Cardiac muscle cell (in vitro differentiated cells and primary cell): ENCODE measurements around the gene ZC3H12A. TPM values are rescaled to one million over a fixed set of nuclear protein-coding genes. Genes with fewer than 3 reads are reported as not detected.
A peak's percentile ranks its signal among the peaks of the same experiment; 100 is the strongest.

Experiments
- DNase-seq, 2 donors: peaks; one replicate each; pipeline versions ENCODE4 v3.0.0 to v3.0.0-alpha.2; 2010 to 2017; ENCODE audit warnings: low read depth in 1 of 2, low spot score in 1 of 2
- H3K27ac ChIP-seq: fragments of 200-600 bp; sonication (generic); 2 replicates; pipeline ENCODE4 v1.5.1; 2016
- H3K27me3 ChIP-seq: fragments of 200-600 bp; sonication (generic); 2 replicates; pipeline ENCODE4 v1.6.0; 2016; ENCODE audit warnings: control low read depth
- H3K36me3 ChIP-seq: fragments of 200-600 bp; sonication (generic); 2 replicates; pipeline ENCODE4 v1.5.1; 2016; ENCODE audit warnings: control low read depth
- H3K4me1 ChIP-seq: fragments of 200-600 bp; sonication (generic); 2 replicates; pipeline ENCODE4 v1.8.1; 2017; ENCODE audit warnings: low read depth, mild to moderate bottlenecking, mixed run types
- H3K4me3 ChIP-seq: fragments of 200-600 bp; sonication (generic); 2 replicates; pipeline ENCODE4 v1.5.1; 2016; ENCODE audit warnings: mild to moderate bottlenecking
- H3K9me3 ChIP-seq: fragments of 200-600 bp; sonication (generic); 2 replicates; pipeline ENCODE4 v1.5.1; 2017; ENCODE audit warnings: low read depth, mild to moderate bottlenecking, control low read depth
- polyA plus RNA-seq: library from polyadenylated mRNA; unstranded; fragments of >200 nt; fragmentation: Nextera tagmentation; extraction: Ambion mirVana; gene quantifications from 2 replicates; pipeline ENCODE4 v1.2.1, GENCODE V29; 2016
- total RNA-seq: library from RNA; depleted of rRNA; stranded (reverse); fragments of >200 nt; gene quantifications from 2 replicates; pipeline ENCODE4 v1.2.3, GENCODE V29; 2016
- TF ChIP-seq, protein P1 (sequence below): IDR thresholded peaks from 2 replicates; pipeline ENCODE4 v1.5.1; 2012; ENCODE audit warnings: low read depth, mild to moderate bottlenecking, low read length

The ZC3H12A gene
- total and polyA plus RNA-seq, 2 experiments from 2014 or later, result 5.2 to 14.0 TPM

DNA sequence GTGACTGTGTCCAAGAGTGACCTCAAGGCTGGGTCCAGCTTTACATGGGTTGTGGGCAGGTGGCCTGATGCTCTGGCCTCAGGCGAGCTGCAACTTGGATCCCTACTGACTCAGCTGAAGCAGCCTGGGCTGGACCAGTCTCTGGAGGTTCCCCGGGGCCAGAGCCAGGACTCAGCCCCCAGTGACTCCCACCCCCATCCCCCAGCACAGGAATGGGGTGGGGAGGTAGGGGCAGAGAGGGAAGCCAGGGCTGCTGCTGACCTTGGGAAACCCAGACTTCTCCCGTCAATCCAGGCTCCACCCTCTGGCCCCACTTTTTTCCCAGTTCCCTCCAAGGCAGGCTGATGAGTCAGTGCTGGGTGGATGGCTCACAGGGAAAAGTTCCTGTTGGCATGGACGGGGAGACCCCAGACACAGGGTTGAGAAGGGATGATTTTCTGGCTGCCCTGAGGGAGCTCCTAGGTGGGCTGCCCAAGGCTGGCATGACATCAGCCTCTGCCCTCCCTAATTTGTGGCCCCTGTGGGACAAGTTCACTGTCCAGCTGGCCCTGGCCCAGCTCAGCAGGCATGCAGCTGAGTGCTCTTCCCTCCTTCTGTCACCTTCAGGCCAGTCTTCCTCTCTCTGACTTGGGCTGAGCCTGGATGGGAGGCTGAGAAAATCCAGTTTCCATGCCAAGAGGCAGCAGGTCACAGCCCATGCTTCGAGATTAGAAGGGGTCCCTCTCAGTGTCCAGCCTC lies 2.2 kb downstream of the ZC3H12A start:
- H3K4me3 ChIP-seq, result no peak overlapping the region
- TF ChIP-seq, protein P1, sequence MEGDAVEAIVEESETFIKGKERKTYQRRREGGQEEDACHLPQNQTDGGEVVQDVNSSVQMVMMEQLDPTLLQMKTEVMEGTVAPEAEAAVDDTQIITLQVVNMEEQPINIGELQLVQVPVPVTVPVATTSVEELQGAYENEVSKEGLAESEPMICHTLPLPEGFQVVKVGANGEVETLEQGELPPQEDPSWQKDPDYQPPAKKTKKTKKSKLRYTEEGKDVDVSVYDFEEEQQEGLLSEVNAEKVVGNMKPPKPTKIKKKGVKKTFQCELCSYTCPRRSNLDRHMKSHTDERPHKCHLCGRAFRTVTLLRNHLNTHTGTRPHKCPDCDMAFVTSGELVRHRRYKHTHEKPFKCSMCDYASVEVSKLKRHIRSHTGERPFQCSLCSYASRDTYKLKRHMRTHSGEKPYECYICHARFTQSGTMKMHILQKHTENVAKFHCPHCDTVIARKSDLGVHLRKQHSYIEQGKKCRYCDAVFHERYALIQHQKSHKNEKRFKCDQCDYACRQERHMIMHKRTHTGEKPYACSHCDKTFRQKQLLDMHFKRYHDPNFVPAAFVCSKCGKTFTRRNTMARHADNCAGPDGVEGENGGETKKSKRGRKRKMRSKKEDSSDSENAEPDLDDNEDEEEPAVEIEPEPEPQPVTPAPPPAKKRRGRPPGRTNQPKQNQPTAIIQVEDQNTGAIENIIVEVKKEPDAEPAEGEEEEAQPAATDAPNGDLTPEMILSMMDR, result no peak
- no peak overlapping the region for H3K27ac ChIP-seq
- H3K36me3 ChIP-seq, result peaks cover 19% of the 10 kb centered on the region
- H3K27me3 ChIP-seq, result peaks cover 19% of the 10 kb centered on the region
- no peaks in the 10 kb centered on the region for H3K9me3 ChIP-seq
- DNase-seq, result peak in 1 of 2 donors; percentile 93
- peaks cover 8% of the 10 kb centered on the region for H3K4me1 ChIP-seq

- Histone ChIP-seq H3K27ac (no peak overlapping the region), H3K36me3 (peaks cover 19% of the 10 kb centered on the region), H3K4me1 (peaks cover 8% of the 10 kb centered on the region), H3K4me3 (no peak overlapping the region), H3K27me3 (peaks cover 17% of the 10 kb centered on the region), H3K9me3 (no peaks in the 10 kb centered on the region)
- TF ChIP-seq, protein P1, result no peak
- peak; percentile 17 to 67 for DNase-seq
Observed at GRCh38 chr1:37477198-37477931, 3.0 kb downstream of the ZC3H12A start.

DNA sequence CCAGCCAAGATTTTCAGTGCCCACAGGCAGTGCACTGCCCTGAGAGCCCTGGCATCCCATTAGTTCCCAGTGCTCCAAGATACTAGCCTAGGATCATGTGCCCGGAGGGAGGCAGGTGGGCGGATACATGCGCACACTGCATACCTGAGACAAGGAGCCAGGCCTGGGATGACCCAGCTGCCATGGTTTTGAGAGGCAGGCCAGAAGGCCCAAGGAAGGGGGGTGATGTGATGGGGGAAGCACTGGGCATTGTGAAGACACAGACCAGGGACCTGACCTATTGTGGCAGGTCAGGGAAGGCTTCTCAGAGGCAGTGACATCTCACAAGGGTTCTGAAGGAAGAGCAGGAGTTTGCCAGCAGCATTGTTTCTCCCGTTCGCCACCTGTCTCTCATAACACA lies 3.6 kb downstream of the ZC3H12A start:
- no peak for DNase-seq
- H3K4me3 ChIP-seq, result no peak overlapping the region
- H3K27me3 ChIP-seq, result peaks cover 11% of the 10 kb centered on the region
- TF ChIP-seq, protein P1, result no peak
- peaks cover 19% of the 10 kb centered on the region for H3K36me3 ChIP-seq
- no peak overlapping the region for H3K27ac ChIP-seq
- peaks cover 8% of the 10 kb centered on the region for H3K4me1 ChIP-seq
- H3K9me3 ChIP-seq, result no peaks in the 10 kb centered on the region

GRCh38 chr1:37478451-37478881 lies 4.1 kb downstream of the ZC3H12A start:
- Histone ChIP-seq H3K9me3 (no peaks in the 10 kb centered on the region), H3K4me3 (no peak overlapping the region), H3K27ac (no peak overlapping the region), H3K4me1 (peaks cover 8% of the 10 kb centered on the region), H3K27me3 (peaks cover 6% of the 10 kb centered on the region), H3K36me3 (peaks cover 19% of the 10 kb centered on the region)
- DNase-seq, result peak in 1 of 2 donors; percentile 50
- TF ChIP-seq, protein P1, result no peak

- TF ChIP-seq, protein P1, result no peak
- peak in 1 of 2 donors; percentile 74 for DNase-seq
- Histone ChIP-seq H3K4me3 (no peak overlapping the region), H3K27ac (no peak overlapping the region), H3K36me3 (peaks cover 19% of the 10 kb centered on the region), H3K27me3 (peaks cover 2% of the 10 kb centered on the region), H3K4me1 (peaks cover 8% of the 10 kb centered on the region), H3K9me3 (no peaks in the 10 kb centered on the region)
Observed at GRCh38 chr1:37478890-37479254, 4.5 kb downstream of the ZC3H12A start.
